HG02973 (cell line): ENCODE measurements around the gene ADGRL3.
"Not testable (repeated sequence)": the region's sequence is repeated elsewhere in the genome, so short reads cannot be mapped to it uniquely, and the experiment has no call there.

ENCODE experiments used
- ATAC-seq: cut with Tn5 transposase; IDR thresholded peaks from one replicate; pipeline ENCODE4 v1.9.1; 2021; ENCODE audit warnings: moderate library complexity; ENCODE audit not compliant: unreplicated experiment

ADGRL3 gene

GRCh38 chr4:61468024-61468720 is 268.0 kb downstream of the ADGRL3 start:
- no peak for ATAC-seq

DNA sequence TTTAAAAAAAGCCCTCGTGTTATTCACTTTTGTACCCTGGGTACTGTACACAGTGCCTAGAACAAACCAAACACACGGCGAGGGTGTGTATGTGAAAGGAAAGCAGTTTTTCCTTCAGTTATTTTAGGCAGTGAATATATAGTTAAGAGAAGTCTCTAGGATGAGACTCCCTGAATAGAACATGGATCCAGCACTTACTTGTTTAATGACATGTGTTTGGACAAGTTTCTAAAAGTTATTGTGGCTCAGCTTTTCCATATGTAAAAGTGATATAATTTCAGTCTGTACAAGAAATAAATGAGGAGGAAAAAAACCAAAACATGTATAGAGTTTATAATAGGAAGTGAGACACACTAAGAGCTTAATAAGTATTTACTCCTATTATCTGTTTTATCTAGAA is 273.2 kb downstream of the ADGRL3 start:
- no peak for ATAC-seq

- ATAC-seq = no peak
These were observed 278.2 kb downstream of the ADGRL3 start for GRCh38 chr4:61478340-61478739.

DNA sequence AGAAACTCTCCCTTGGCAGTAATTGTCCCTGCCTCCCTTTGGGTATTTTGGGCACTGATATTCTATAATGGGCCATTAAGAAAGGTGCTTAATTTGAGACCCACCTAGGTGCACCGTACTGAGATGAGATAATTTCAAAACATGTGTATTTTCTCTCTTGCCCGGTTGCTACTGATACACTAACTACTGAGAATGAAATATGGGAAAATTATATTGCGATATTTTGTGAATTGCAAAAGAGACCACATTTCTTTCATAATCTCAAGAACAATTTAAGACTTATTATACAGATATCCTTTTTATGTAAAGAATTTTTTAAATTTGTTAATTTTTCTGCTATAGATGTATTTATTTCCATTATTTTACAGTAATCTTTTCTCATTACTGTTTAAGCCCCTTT is 284.9 kb downstream of the ADGRL3 start:
- no peak for ATAC-seq

DNA sequence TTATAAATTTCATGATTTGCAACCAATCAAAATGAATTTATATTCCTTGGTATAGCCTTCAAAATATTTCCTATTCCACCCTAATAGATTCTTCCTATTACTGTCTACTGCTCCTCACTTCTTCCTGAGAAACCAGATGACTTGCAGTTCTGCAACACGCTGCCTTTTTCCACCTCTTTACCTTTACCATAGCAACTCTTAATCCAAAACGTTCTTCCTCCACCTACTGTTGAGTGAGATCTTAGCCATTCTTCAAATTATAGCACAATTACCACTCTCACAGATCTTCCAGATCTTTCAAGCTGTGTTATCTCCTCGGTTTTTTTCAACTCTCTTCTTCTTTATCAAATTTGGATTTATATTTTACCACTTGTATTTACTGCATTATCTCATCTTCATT is 289.8 kb downstream of the ADGRL3 start:
- no peak for ATAC-seq

- ATAC-seq = no peak
These were observed 292.9 kb downstream of the ADGRL3 start for GRCh38 chr4:61493041-61493440.

- ATAC-seq = no peak
These were observed 293.3 kb downstream of the ADGRL3 start for GRCh38 chr4:61493470-61493869.

DNA sequence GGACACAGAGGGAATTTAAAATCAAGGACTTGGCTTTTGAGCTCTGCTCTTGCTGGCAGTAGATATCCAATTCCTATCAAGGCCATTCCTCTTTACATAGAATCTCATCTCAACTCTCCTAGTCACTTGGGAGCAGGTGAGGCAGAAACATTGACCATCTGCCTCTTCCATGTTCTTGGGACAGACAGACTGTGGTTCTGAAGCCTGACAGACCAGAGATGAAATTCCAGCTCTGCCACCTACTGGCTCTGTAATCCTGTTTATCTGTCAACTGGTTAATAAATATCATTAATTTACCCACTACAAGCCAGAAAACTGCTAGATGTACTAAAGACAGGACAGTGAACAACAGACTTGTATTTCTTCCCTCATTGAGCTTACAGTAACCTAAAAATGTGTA is 300.8 kb downstream of the ADGRL3 start:
- ATAC-seq = no peak

DNA sequence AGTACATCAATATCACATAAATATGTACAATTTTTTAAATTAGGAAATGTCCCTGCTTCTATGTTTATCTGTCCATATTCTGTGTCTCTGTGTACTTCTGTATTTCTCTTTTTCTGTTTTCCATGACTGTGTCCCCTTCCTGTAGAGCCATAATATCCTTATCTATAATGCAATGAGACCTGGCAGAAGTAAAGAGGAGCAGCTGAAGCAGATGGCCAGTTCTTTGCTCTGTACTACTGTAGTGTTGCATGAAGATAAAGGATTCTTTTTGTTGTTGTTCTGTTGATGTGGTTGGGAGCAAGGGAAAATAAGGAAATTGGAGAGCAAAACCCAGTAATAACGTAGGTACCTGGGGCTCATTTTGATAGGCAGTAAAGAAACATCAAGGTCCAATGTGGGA is 301.7 kb downstream of the ADGRL3 start:
- no peak for ATAC-seq

DNA sequence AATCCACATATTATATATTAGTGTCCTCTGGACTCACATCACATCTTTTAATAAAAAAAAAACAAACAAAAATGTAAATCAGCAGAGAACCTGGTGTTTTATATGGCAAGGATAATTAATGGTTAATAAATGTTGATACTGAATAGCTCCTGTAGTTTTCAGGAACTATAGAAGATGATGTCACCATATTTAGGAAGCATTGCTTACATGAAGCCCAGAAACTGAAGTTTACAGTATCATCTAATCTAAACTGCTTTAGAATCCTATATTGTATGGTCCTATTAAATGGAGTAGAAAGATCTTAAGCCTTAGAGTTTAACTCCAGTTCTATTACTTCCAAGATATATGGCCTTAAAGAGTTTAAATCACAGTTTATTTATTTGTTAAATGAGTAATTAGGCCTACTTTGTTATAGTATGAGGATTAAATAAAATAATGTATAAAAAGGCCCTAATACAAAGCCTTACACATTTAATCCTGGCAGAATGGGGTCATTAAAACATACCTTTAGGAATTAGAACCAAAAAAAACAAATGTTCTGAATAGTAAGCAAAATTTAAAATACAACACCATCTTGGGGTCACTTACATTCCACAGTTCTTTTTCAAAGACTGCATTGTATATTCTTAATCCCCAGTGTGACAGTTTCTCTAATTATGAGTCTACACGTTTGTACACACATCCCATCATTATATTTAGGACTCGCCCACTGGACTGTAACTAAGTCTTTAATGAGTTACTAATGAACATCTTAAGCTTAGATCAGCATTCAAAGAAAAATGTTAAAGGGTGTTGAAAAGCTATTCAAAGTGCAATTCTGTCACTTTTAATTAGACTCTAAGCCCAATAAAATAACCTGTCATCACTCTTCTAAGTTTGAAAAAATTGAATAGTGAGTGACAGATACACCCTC is 305.9 kb downstream of the ADGRL3 start:
- no peak for ATAC-seq

GRCh38 chr4:61507091-61507490 is 307.0 kb downstream of the ADGRL3 start:
- no peak for ATAC-seq

DNA sequence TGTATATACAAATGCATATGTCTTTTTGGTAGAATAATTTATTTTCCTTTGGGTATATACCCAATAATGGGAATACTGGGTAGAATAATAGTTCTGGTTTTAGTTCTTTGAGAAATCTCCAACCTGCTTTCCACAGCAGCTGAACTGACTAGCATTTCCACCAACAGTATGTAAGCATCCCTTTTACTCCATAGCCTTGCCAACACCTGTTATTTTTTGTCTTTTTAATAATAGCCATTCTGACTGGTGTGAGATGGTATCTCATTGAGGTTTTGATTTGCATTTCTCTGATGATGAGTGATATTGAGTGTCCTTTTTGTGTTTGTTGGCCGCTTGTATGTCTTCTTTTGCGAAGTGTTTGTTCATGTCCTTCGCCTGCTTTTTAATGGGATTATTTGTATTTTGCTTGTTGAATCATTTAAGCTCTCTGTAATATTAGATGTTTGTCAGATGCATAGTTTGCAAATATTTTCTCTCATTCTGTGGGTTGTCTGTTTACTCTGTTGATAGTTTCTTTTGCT is 309.7 kb downstream of the ADGRL3 start:
- not testable (repeated sequence) for ATAC-seq

GRCh38 chr4:61511716-61512488 is 311.8 kb downstream of the ADGRL3 start:
- ATAC-seq = no peak

GRCh38 chr4:61514991-61515390 is 314.9 kb downstream of the ADGRL3 start:
- ATAC-seq = no peak

DNA sequence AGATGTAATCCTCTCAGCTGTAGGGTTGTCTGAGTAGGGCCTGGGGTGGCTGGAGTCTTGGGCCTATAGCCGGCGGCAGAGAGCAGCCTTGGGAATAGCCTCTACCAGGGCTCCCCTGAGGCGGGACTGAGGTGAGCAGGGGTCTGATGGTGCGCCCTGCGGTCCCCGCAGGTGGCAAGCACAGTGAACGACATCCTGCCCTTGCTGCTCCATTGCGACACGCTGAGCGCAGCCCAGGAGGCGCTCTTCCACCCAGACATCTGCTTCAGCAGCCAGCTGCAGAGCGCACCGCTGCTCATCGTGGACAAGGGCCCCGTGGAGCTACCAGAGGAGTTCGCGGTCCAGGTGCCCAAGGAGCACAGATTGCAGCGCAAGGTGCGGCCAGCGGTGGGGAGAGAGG is 317.0 kb downstream of the ADGRL3 start:
- no peak for ATAC-seq

DNA sequence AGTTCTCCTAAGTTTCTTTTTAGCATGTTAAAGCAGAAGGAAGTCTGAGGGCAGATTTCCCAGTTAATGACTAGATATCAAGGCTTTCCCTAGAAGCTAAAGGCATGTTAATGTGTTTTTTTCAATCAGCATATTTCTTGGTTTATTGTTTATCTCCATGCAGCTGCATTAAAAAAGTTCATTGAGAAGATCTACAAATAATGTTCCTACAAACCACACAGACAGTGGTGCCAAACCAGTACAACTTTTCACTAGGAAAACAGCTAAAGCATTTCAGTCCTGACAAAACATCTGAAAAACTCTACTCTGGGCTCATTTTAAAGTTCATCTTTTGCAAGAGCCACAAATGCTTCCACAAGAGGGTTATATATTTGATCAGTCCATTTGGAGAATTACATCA is 320.0 kb downstream of the ADGRL3 start:
- ATAC-seq = no peak

DNA sequence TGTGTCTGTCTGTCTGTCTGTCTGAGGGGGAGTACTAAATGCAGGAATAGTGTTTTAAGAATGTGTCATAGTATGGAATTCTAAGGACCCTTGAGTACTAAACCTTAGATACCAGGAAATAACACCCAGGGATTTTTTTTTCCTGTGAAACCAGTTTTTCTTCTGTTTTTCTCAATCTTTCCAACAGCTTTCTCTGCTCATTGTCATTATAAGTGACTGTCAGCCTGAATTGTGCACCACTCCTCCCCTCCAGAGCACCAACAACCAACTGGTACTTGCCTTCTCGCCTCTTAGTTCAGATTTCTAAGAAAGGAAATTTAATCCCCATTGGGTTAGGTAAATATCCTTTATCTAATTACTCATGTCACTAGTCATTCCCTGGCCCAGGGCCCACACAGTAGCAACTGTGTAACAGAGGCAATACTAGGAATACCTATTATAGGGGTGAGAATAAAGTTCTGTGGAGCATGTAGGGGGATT is 320.6 kb downstream of the ADGRL3 start:
- ATAC-seq = no peak

GRCh38 chr4:61521451-61521850 is 321.3 kb downstream of the ADGRL3 start:
- ATAC-seq = no peak

GRCh38 chr4:61522312-61522711 is 322.2 kb downstream of the ADGRL3 start:
- no peak for ATAC-seq

DNA sequence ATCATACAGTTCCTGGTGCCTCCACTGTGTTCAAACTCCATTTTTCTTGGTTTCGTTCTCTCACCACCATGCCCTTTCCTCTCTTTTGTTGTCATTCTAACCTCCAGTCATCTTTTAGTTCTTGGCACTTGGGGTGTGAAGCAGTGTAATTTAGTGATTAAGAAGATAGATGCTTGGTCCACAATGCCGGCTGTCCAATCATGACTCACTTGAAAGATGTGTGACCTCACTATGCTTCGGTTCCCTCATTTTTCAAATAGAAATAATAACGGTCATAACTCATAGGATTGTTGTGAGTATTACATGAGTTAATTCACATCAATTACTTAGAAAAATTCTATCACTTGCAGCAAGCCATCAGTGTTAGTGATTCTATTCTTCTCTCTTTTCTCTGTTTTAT is 327.8 kb downstream of the ADGRL3 start:
- ATAC-seq = no peak

DNA sequence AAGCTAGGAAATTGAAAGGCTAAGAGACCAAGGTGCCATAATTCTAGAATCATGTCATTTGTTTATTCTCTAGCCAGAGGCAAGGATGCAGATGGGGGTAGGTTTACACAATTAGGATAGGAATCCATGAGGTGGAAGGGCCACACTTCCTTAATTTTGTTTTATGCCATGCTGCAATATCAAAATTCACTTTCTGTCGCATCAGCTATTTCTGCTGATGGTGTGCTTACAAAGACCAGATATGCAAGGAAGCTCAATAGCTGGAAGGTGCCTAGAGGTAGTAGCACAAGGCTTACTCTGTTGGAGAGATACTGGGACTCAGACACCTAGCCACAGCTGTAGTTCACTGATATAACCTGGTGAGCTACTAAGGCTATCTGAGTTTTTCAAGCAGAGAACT is 328.5 kb downstream of the ADGRL3 start:
- no peak for ATAC-seq
